ENCODE measurements around the gene VAV2.

DNA sequence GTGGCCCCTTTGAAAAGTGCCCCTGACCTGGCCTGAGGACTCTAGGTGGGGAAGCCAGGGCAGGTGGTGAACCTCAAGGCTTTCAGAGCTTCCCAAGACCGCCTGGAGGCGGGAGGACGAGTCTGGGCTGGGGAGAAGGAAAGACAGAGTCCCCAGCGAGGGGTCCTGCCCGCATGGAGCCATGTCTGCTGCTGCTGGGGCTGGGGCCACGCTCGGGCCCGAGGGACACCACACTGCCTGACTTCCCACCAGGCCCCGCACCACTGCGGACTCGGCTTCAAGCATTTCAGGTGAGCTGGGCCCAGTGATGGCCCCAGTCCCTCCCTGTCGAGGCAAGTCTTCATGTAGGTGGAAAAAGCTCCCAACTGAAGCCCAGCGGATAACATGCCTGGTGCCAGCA is 191.9 kb downstream of the VAV2 start:
- TF ChIP-seq TARDBP (IDR thresholded peaks at IDR 0.05) (no peak), ZBTB26 (CRISPR knock-in tag; IDR thresholded peaks at IDR 0.05) (no peak), ATF1 (CRISPR knock-in tag; IDR thresholded peaks at IDR 0.05) (no peak), ATF1 (tag; IDR thresholded peaks at IDR 0.05) (no peak), ZEB2 (IDR thresholded peaks at IDR 0.05) (no peak), DNMT1 (IDR thresholded peaks at IDR 0.05) (no peak), ZNF232 (CRISPR knock-in tag; IDR thresholded peaks at IDR 0.05) (no peak), MAX (CRISPR knock-in tag; IDR thresholded peaks at IDR 0.05) (no peak), TAF7 (tag; IDR thresholded peaks at IDR 0.05) (no peak), SIN3B (IDR thresholded peaks at IDR 0.05; ENCODE audit: low read depth) (no peak), RBM22 (IDR thresholded peaks at IDR 0.05; ENCODE audit: low read depth, low read length, poor library complexity, severe bottlenecking) (no peak), EP300 (IDR thresholded peaks at IDR 0.05; ENCODE audit: low read length) (no peak)
- TF ChIP-seq, protein P1, sequence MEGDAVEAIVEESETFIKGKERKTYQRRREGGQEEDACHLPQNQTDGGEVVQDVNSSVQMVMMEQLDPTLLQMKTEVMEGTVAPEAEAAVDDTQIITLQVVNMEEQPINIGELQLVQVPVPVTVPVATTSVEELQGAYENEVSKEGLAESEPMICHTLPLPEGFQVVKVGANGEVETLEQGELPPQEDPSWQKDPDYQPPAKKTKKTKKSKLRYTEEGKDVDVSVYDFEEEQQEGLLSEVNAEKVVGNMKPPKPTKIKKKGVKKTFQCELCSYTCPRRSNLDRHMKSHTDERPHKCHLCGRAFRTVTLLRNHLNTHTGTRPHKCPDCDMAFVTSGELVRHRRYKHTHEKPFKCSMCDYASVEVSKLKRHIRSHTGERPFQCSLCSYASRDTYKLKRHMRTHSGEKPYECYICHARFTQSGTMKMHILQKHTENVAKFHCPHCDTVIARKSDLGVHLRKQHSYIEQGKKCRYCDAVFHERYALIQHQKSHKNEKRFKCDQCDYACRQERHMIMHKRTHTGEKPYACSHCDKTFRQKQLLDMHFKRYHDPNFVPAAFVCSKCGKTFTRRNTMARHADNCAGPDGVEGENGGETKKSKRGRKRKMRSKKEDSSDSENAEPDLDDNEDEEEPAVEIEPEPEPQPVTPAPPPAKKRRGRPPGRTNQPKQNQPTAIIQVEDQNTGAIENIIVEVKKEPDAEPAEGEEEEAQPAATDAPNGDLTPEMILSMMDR (IDR thresholded peaks at IDR 0.05 in 2 of 3, conservative IDR thresholded peaks at IDR 0.05 in 1 of 3; ENCODE audit: insufficient read depth in 2 of 3, low read depth in 1 of 3, low read length in 3 of 3): no peak

All from K562 (cell line).